Ishikawa (cell line): Measurements from ENCODE around the gene ANO6.

ENCODE experiments used
- CEBPB ChIP-seq: IDR thresholded peaks from 2 replicates; pipeline ENCODE4 v1.6.1; 2012
- CREB1 ChIP-seq: IDR thresholded peaks from 2 replicates; pipeline ENCODE4 v1.6.1; 2012; ENCODE audit warnings: low read depth
- EGR1 ChIP-seq: IDR thresholded peaks from 2 replicates; pipeline ENCODE4 v1.6.1; 2012
- EP300 ChIP-seq: IDR thresholded peaks from 2 replicates; pipeline ENCODE4 v1.6.1; 2012; ENCODE audit warnings: borderline replicate concordance
- FOXM1 ChIP-seq: IDR thresholded peaks from 2 replicates; pipeline ENCODE4 v1.6.1; 2012; ENCODE audit warnings: low read depth, borderline replicate concordance
- NFIC ChIP-seq: IDR thresholded peaks from 2 replicates; pipeline ENCODE4 v1.6.1; 2012
- RAD21 ChIP-seq: IDR thresholded peaks from 2 replicates; pipeline ENCODE4 v1.6.1; 2012; ENCODE audit warnings: low read depth
- TAF1 ChIP-seq: IDR thresholded peaks from 2 replicates; pipeline ENCODE4 v1.6.1; 2012; ENCODE audit warnings: low read depth, mild to moderate bottlenecking
- TCF12 ChIP-seq: IDR thresholded peaks from 2 replicates; pipeline ENCODE4 v1.6.1; 2012; ENCODE audit warnings: low read depth
- TEAD4 ChIP-seq: IDR thresholded peaks from 2 replicates; pipeline ENCODE4 v1.6.1; 2012
- YY1 ChIP-seq: IDR thresholded peaks from 2 replicates; pipeline ENCODE4 v1.6.1; 2012; ENCODE audit warnings: low read depth
- ZBTB7A ChIP-seq: IDR thresholded peaks from 2 replicates; pipeline ENCODE4 v1.6.1; 2012; ENCODE audit warnings: low read depth
- TF ChIP-seq, protein P1 (sequence below): IDR thresholded peaks from 2 replicates; pipeline ENCODE4 v1.6.1; 2012; ENCODE audit warnings: low read depth, mild to moderate bottlenecking
- TF ChIP-seq, protein P2 (sequence below): IDR thresholded peaks from 2 replicates; pipeline ENCODE4 v1.6.1; 2012
- TF ChIP-seq, protein P3 (sequence below): IDR thresholded peaks from 2 replicates; pipeline ENCODE4 v1.6.1; 2012

The ANO6 gene

DNA sequence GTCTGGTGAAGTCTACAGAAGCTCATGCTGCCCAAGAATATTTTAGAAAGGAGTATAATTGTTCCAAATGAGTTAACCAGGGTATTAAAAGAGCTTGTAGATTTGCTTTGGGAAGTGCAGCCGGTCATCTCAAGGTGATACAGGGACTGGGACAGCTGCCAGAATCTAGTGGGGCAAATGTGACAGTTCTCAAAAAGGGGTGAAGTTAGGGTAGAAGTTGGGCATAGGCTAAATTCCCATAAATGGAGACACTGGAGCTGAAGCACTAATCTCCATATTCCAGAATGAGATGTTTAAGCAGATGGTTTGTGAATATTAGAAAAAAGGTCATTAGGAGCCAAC, 94.7 kb downstream of the ANO6 start:
- TF ChIP-seq YY1, result no peak

DNA sequence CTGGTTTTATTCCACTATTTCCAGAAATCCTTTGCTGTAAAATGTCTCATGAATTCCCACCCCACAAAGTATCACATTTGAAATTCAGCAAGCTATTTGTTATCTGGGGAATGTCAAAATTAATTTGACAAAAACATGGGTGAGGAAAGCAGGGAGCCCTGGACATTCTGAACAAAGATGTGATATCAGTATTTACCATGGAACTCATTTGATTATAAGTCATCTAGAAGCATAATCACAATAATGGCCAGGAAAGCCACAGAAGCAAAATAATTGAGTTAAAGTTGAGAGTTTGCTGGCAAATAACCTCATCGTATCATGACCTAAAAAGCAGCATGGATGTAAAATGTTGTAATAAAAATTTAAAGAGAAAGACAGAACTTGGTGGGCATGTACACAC, 96.1 kb downstream of the ANO6 start:
- no peak for TF ChIP-seq EGR1
- TF ChIP-seq, protein P1, sequence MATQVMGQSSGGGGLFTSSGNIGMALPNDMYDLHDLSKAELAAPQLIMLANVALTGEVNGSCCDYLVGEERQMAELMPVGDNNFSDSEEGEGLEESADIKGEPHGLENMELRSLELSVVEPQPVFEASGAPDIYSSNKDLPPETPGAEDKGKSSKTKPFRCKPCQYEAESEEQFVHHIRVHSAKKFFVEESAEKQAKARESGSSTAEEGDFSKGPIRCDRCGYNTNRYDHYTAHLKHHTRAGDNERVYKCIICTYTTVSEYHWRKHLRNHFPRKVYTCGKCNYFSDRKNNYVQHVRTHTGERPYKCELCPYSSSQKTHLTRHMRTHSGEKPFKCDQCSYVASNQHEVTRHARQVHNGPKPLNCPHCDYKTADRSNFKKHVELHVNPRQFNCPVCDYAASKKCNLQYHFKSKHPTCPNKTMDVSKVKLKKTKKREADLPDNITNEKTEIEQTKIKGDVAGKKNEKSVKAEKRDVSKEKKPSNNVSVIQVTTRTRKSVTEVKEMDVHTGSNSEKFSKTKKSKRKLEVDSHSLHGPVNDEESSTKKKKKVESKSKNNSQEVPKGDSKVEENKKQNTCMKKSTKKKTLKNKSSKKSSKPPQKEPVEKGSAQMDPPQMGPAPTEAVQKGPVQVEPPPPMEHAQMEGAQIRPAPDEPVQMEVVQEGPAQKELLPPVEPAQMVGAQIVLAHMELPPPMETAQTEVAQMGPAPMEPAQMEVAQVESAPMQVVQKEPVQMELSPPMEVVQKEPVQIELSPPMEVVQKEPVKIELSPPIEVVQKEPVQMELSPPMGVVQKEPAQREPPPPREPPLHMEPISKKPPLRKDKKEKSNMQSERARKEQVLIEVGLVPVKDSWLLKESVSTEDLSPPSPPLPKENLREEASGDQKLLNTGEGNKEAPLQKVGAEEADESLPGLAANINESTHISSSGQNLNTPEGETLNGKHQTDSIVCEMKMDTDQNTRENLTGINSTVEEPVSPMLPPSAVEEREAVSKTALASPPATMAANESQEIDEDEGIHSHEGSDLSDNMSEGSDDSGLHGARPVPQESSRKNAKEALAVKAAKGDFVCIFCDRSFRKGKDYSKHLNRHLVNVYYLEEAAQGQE, result no peak
- TF ChIP-seq TCF12, result no peak

DNA sequence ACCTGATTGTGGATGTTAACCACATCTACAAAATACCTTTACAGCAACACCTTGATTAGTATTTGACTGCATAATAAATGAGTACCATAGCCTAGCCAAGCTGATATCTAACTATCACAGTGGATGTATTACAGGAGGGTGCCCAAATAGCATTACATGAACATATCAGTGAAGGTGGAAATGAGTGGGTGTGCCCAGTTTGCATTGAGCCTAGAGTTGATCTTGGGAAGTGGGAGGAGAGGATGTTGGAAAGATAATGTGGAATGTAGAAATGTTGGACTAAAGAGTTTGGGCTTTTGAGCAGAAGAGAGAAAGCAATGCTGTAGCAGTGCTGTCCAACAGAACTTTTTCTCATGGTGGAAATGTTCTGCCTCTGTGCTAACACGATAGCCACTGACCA, 98.9 kb downstream of the ANO6 start:
- TF ChIP-seq, protein P1, result no peak
- TF ChIP-seq CREB1 (no peak), EGR1 (no peak), FOXM1 (no peak), ZBTB7A (no peak), EP300 (no peak), NFIC (no peak), RAD21 (no peak), TAF1 (no peak), TEAD4 (no peak), TCF12 (no peak), YY1 (no peak), CEBPB (no peak)
- TF ChIP-seq, protein P2, sequence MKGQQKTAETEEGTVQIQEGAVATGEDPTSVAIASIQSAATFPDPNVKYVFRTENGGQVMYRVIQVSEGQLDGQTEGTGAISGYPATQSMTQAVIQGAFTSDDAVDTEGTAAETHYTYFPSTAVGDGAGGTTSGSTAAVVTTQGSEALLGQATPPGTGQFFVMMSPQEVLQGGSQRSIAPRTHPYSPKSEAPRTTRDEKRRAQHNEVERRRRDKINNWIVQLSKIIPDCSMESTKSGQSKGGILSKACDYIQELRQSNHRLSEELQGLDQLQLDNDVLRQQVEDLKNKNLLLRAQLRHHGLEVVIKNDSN, result no peak
- TF ChIP-seq, protein P3, sequence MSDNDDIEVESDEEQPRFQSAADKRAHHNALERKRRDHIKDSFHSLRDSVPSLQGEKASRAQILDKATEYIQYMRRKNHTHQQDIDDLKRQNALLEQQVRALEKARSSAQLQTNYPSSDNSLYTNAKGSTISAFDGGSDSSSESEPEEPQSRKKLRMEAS, result no peak

DNA sequence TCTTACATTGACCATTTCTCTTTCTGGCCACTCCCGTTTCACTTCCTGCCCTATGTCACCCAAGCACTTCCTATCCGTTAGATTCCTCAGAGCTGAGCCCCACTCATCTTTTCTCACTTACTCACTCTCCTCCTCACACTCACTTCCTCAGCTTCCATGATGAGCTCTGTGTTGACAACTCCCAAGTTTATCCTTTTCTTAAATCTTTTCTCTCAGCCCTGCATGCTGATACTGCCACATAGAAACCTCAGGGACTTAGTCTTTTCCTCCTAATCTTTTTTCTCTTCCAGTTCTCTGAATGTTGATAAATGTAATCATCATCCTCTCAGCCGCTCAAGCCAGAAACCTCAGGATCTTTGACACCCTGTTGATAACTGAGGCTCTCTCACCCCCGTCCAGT, 99.6 kb downstream of the ANO6 start:
- TF ChIP-seq TAF1 (no peak), TCF12 (no peak), CREB1 (no peak), TEAD4 (no peak), EGR1 (no peak), NFIC (no peak), EP300 (no peak)
- TF ChIP-seq, protein P1, result no peak
- TF ChIP-seq, protein P3, result no peak

DNA sequence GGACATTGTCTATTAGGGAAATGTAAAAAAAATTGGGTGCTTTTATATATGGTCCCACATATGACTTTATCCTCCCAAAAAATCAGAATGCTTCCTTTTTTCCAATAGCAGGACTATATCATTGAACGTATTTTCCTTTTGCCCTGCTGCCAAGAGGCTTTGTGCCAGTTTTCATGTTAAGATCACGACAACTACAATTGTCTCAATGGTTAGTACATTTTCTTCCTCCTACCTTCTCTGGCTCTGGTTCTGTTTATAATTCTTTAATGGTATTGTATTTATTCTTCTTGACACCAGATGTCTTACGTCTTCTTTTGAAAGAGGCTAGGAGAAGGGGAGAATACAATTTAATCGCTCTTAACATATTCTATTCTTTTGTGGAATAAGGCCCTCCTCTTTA, 106.9 kb downstream of the ANO6 start:
- TF ChIP-seq TAF1 (no peak), EGR1 (no peak), FOXM1 (no peak), CEBPB (no peak), RAD21 (no peak), NFIC (no peak), ZBTB7A (no peak), YY1 (no peak), CREB1 (no peak), EP300 (no peak), TEAD4 (no peak), TCF12 (no peak)
- TF ChIP-seq, protein P1, result no peak
- TF ChIP-seq, protein P3, result no peak
- TF ChIP-seq, protein P2, result no peak
